Panc1 (cell line): ENCODE data around the gene FREM1. TPM values are rescaled to one million over a fixed set of nuclear protein-coding genes. Genes with fewer than 3 reads are reported as not detected.
A peak's percentile ranks its signal among the peaks of the same experiment; 100 is the strongest.

Experiments used
- ATAC-seq: fragments of 200-7000 bp; cut with Tn5 transposase; 2 replicates; pipeline ENCODE4 v1.9.1; 2020; ENCODE audit warnings: mild to moderate bottlenecking, moderate library complexity
- BruUV-seq: library from RNA; stranded (reverse); fragments of 400-500 nt; replicated peaks from 2 replicates; lab custom pipeline; 2021; lab: Mats Ljungman, UMichigan
- CTCF ChIA-PET: fragments of 300-600 bp; sonication (Branson Sonifier 250); formaldehyde crosslinking; loops from one replicate; lab custom pipeline; 2022; ENCODE audit warnings: antibody characterized with exemption; lab: Charles Lee
- POLR2A ChIA-PET: fragments of 300-600 bp; sonication (Branson Sonifier 250); formaldehyde crosslinking; loops from one replicate; lab custom pipeline; 2022; ENCODE audit warnings: antibody characterized with exemption; lab: Charles Lee
- DNase-seq: peaks from one replicate; pipeline ENCODE4 v3.0.0-alpha.2; 2010; ENCODE audit warnings: low read depth, low spot score
- H3K27ac ChIP-seq: 2 replicates; pipeline ENCODE4 v1.5.1; 2011; ENCODE audit warnings: mild to moderate bottlenecking, low read length, inconsistent platforms
- H3K27me3 ChIP-seq: fragments of 200-500 bp; sonication (Bioruptor generic); 2 replicates; pipeline ENCODE4 v1.6.0; 2014; ENCODE audit warnings: low read length, inconsistent platforms; ENCODE audit not compliant: control insufficient read depth, insufficient read depth
- H3K36me3 ChIP-seq: fragments of 200-500 bp; sonication (Bioruptor generic); 2 replicates; pipeline ENCODE4 v1.5.1; 2014; ENCODE audit warnings: inconsistent platforms, mild to moderate bottlenecking, low read length, moderate library complexity; ENCODE audit not compliant: control insufficient read depth, insufficient read depth
- H3K4me1 ChIP-seq: 2 replicates; pipeline ENCODE4 v1.5.1; 2011; ENCODE audit warnings: inconsistent platforms, mild to moderate bottlenecking, low read length, moderate library complexity; ENCODE audit not compliant: control insufficient read depth, insufficient read depth
- H3K4me3 ChIP-seq, 2 experiments: 2 replicates each; pipeline ENCODE4 v1.5.1; 2011 to 2012; ENCODE audit warnings: low read depth in 2 of 2, low read length in 2 of 2, mild to moderate bottlenecking in 2 of 2, inconsistent platforms in 1 of 2, moderate library complexity in 1 of 2
- H3K9me3 ChIP-seq: fragments of 200-500 bp; sonication (Bioruptor generic); 2 replicates; pipeline ENCODE4 v1.5.1; 2014; ENCODE audit warnings: low read depth, mild to moderate bottlenecking, inconsistent platforms, low read length, moderate library complexity; ENCODE audit not compliant: control insufficient read depth, insufficient read depth
- POLR2AphosphoS5 ChIP-seq: IDR thresholded peaks from 2 replicates; pipeline ENCODE4 v1.6.1; 2012; ENCODE audit warnings: mild to moderate bottlenecking, low read depth, low read length, moderate library complexity
- REST ChIP-seq, 2 experiments: IDR thresholded peaks; 2 replicates each; pipeline ENCODE4 v1.6.1; 2011 to 2012; ENCODE audit warnings: low read depth in 2 of 2, control low read depth in 1 of 2, low read length in 1 of 2, mild to moderate bottlenecking in 1 of 2, moderate library complexity in 1 of 2; ENCODE audit not compliant: insufficient read depth in 1 of 2
- SIN3A ChIP-seq: IDR thresholded peaks from 2 replicates; pipeline ENCODE4 v1.6.1; 2012; ENCODE audit warnings: low read depth, mild to moderate bottlenecking, low read length, moderate library complexity, borderline replicate concordance; ENCODE audit not compliant: insufficient read depth
- TCF7L2 ChIP-seq: IDR thresholded peaks from 2 replicates; pipeline ENCODE4 v1.6.1; 2011; ENCODE audit warnings: mild to moderate bottlenecking, low read depth, low read length, inconsistent platforms
- in situ Hi-C: cut with HindIII; loops from 2 replicates; pipeline ENCODE4 v1.10.0; 2016; ENCODE audit warnings: low sequenced_read_pairs, low pct_unique_long_range_greater_than_20kb
- intact Hi-C: fragments of 100-400 bp; cut with micrococcal nuclease; formaldehyde crosslinking; loops from one replicate; pipeline ENCODE4 v1.10.0; 2022; ENCODE audit not compliant: unreplicated experiment
- total RNA-seq: library from RNA; stranded (reverse); gene quantifications from one replicate; pipeline ENCODE4 v1.2.1, GENCODE V29; 2021; ENCODE audit not compliant: unreplicated experiment
- TF ChIP-seq, protein P1 (sequence below): fragments of 450-650 bp; IDR thresholded peaks from 2 replicates; pipeline ENCODE4 v1.5.1; 2017; ENCODE audit warnings: mild to moderate bottlenecking

The FREM1 gene
- total RNA-seq, 1 experiment from 2014 or later = not detected

- Histone ChIP-seq H3K9me3 (no peaks in the 10 kb centered on the region), H3K27me3 (no peaks in the 10 kb centered on the region), H3K36me3 (no peaks in the 10 kb centered on the region), H3K4me1 (no peaks in the 10 kb centered on the region), H3K4me3 (0 out of 4 replicates have a peak overlapping the region, but pooled peaks of 1 of the 2 experiments have one; percentile 18), H3K27ac (no peak overlapping the region)
- CTCF ChIA-PET = interaction anchor here (0.5 to 0.7 kb wide), 2 partner anchors 29 to 303 kb away, joined by 3 read pairs; no protein-coding TSS in a partner anchor
- in situ Hi-C loops (no loop called here), intact Hi-C loops (loop anchor here (5.0 kb wide), 2 partner anchors 156 to 301 kb away; no protein-coding TSS in a partner anchor)
- POLR2A ChIA-PET = no interaction called here
- ATAC-seq = no peak
- no TSS peak for BruUV-seq
- peak; percentile 33 for DNase-seq
- TF ChIP-seq TCF7L2 = no peak
- TF ChIP-seq, protein P1, sequence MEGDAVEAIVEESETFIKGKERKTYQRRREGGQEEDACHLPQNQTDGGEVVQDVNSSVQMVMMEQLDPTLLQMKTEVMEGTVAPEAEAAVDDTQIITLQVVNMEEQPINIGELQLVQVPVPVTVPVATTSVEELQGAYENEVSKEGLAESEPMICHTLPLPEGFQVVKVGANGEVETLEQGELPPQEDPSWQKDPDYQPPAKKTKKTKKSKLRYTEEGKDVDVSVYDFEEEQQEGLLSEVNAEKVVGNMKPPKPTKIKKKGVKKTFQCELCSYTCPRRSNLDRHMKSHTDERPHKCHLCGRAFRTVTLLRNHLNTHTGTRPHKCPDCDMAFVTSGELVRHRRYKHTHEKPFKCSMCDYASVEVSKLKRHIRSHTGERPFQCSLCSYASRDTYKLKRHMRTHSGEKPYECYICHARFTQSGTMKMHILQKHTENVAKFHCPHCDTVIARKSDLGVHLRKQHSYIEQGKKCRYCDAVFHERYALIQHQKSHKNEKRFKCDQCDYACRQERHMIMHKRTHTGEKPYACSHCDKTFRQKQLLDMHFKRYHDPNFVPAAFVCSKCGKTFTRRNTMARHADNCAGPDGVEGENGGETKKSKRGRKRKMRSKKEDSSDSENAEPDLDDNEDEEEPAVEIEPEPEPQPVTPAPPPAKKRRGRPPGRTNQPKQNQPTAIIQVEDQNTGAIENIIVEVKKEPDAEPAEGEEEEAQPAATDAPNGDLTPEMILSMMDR = peak; percentile 44
These were observed 141.6 kb downstream of the FREM1 start for GRCh38 chr9:14768405-14769229.

- in situ Hi-C loops (no loop called here), intact Hi-C loops (loop anchor here (5.0 kb wide), 2 partner anchors 154 to 299 kb away; no protein-coding TSS in a partner anchor)
- POLR2A ChIA-PET = no interaction called here
- Histone ChIP-seq H3K4me3 (no peak overlapping the region), H3K27ac (no peak overlapping the region), H3K36me3 (no peaks in the 10 kb centered on the region), H3K9me3 (no peaks in the 10 kb centered on the region), H3K4me1 (no peaks in the 10 kb centered on the region), H3K27me3 (no peaks in the 10 kb centered on the region)
- no peak for DNase-seq
- TF ChIP-seq REST (IDR thresholded peaks at IDR 0.05; ENCODE audit: insufficient read depth in 1 of 2, low read depth in 2 of 2, low read length in 1 of 2) (no peak), SIN3A (no peak), POLR2AphosphoS5 (no peak), TCF7L2 (no peak)
- TF ChIP-seq, protein P1 = no peak
- CTCF ChIA-PET = no interaction called here
- ATAC-seq = no peak
- BruUV-seq = no TSS peak
These were observed 143.9 kb downstream of the FREM1 start for GRCh38 chr9:14766299-14766698.
